ENCODE data around the gene USP37. TPM values are rescaled to one million over a fixed set of nuclear protein-coding genes. Genes with fewer than 3 reads are reported as not detected.

USP37 gene
- total RNA-seq, 1 experiment from 2014 or later = 23.5 TPM

DNA sequence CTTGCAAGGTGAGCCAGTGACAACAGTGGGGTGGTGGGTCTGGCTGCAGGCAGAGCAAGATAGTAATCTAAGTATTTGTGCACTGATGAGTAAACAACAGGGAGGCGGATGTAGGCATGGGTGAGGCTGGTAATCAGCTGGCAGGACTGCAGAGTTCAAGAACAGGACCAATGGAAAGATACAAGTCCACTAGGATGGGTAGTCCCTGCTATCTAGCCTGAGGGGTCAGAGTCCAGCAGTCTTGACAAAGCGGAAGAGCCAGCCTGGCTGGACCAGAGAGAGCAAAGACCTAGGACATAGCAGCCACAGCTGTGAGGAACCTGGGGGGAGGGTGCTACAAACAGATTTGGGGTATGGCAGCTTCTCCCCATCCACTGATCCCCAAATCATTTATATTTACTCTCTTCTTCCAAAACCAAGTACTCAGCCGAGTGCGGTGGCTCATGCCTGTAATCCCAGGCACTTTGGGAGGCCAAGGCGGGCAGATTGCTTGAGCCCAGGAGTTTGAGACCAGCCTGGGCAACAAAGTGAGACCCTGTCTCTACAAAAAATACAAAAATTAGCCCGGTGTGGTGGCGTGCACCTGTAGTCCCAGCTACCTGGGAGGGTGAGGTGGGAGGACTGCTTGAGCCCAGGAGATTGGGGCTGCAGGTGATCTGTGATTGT, 123.3 kb downstream of the USP37 start:
- H3K36me3 ChIP-seq (ENCODE audit: control insufficient read depth in 1 of 2, insufficient read depth in 2 of 2, low read length in 2 of 2) = no peaks in the 10 kb centered on the region
- no peaks in the 10 kb centered on the region for H3K79me2 ChIP-seq (ENCODE audit: insufficient read depth, low read length)
- CTCF ChIA-PET = interaction anchor here (1.0 kb wide), 1 partner anchor 22 kb away, joined by 3 read pairs; no protein-coding TSS in a partner anchor
- no peak for ATAC-seq
- no peaks in the 10 kb centered on the region for H3K9me3 ChIP-seq (ENCODE audit: control insufficient read depth in 1 of 2, insufficient read depth in 1 of 2, low read depth in 1 of 2, low read length in 2 of 2)
- RAD21 ChIA-PET (ENCODE audit: low non-redundant PET in 1 of 2, low total read pairs in 2 of 2, uncharacterized antibody in 2 of 2, unreplicated experiment in 2 of 2) = no interaction called here
- H3K9ac ChIP-seq (ENCODE audit: low read length) = no peak overlapping the region
- no peaks in the 10 kb centered on the region for H3K27me3 ChIP-seq (ENCODE audit: insufficient read depth, low read length)
- BruUV-seq (replicated peaks) = no TSS peak
- H3K4me2 ChIP-seq (ENCODE audit: low read length) = no peak overlapping the region
- POLR2A ChIA-PET = no interaction called here
- no peaks in the 10 kb centered on the region for H4K20me1 ChIP-seq (ENCODE audit: insufficient read depth)
- no peak overlapping the region for H3K27ac ChIP-seq (ENCODE audit: low read depth, low read length)
- no peak overlapping the region for H3K4me3 ChIP-seq (replicated peaks in 1 of 2; ENCODE audit: low read depth in 1 of 2, low read length in 2 of 2)
- TF ChIP-seq TCF7L2 (IDR thresholded peaks at IDR 0.05; ENCODE audit: borderline replicate concordance, extremely low read depth, insufficient read depth, insufficient read length) = no peak
- TF ChIP-seq, protein P1, sequence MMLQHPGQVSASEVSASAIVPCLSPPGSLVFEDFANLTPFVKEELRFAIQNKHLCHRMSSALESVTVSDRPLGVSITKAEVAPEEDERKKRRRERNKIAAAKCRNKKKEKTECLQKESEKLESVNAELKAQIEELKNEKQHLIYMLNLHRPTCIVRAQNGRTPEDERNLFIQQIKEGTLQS (IDR thresholded peaks at IDR 0.05) = no peak
- intact Hi-C loops (cut with micrococcal nuclease) = no loop called here
- no peak overlapping the region for H2AFZ ChIP-seq (ENCODE audit: low read depth, low read length, poor library complexity, severe bottlenecking)
- peaks cover 15% of the 10 kb centered on the region in 2 experiments for H3K4me1 ChIP-seq (ENCODE audit: control insufficient read depth in 1 of 2, insufficient read depth in 2 of 2, low read length in 2 of 2)
- no peaks in the 10 kb centered on the region for H3K9me2 ChIP-seq (ENCODE audit: insufficient read depth)
- DNase-seq (ENCODE audit: low read depth, low spot score) = no peak

DNA sequence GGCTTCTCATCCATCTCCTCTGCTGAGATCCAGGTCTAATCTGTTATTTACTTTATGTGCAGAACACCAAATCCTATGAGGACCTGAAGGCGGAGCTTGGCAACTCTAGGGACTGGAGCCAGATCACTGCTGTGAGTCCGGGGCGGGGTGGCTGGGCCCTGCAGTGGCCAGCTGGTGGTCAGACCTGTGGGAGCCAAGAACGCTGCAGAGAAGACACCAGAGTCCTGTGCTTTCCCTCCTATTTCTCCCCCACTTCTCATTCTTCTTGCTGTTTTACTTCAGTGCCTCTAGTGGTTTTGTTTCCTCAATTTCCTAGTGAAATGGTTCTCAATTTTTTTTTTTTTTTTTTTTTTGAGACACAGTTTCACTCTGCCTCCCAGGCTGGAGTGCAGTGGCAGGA, 129.6 kb downstream of the USP37 start:
- ATAC-seq (no peak), DNase-seq (ENCODE audit: low read depth, low spot score) (no peak)
- no peak overlapping the region for H3K4me2 ChIP-seq (ENCODE audit: low read length)
- no peak overlapping the region for H3K27ac ChIP-seq (ENCODE audit: low read depth, low read length)
- intact Hi-C loops (cut with micrococcal nuclease) = no loop called here
- H3K9me2 ChIP-seq (ENCODE audit: insufficient read depth) = no peaks in the 10 kb centered on the region
- ChIA-PET RAD21 (ENCODE audit: low non-redundant PET in 1 of 2, low total read pairs in 2 of 2, uncharacterized antibody in 2 of 2, unreplicated experiment in 2 of 2) (no interaction called here), POLR2A (no interaction called here), CTCF (no interaction called here)
- H3K36me3 ChIP-seq (ENCODE audit: control insufficient read depth in 1 of 2, insufficient read depth in 2 of 2, low read length in 2 of 2) = no peaks in the 10 kb centered on the region
- H3K4me1 ChIP-seq (ENCODE audit: control insufficient read depth in 1 of 2, insufficient read depth in 2 of 2, low read length in 2 of 2) = no peaks in the 10 kb centered on the region
- H3K27me3 ChIP-seq (ENCODE audit: insufficient read depth, low read length) = no peaks in the 10 kb centered on the region
- H2AFZ ChIP-seq (ENCODE audit: low read depth, low read length, poor library complexity, severe bottlenecking) = no peak overlapping the region
- no peaks in the 10 kb centered on the region for H4K20me1 ChIP-seq (ENCODE audit: insufficient read depth)
- no peak overlapping the region for H3K9ac ChIP-seq (ENCODE audit: low read length)
- H3K79me2 ChIP-seq (ENCODE audit: insufficient read depth, low read length) = no peaks in the 10 kb centered on the region
- no TSS peak for BruUV-seq (replicated peaks)
- TF ChIP-seq ZNF274 (IDR thresholded peaks at IDR 0.05; ENCODE audit: low read depth, low read length) = no peak
- no peak for TF ChIP-seq YY1 (IDR thresholded peaks at IDR 0.05; ENCODE audit: extremely low read depth, insufficient replicate concordance, low read depth, low read length)
- TF ChIP-seq CEBPB (IDR thresholded peaks at IDR 0.05; ENCODE audit: low read depth) = no peak
- TF ChIP-seq TCF7L2 (IDR thresholded peaks at IDR 0.05; ENCODE audit: borderline replicate concordance, extremely low read depth, insufficient read depth, insufficient read length) = no peak
- no peak for TF ChIP-seq CBX3 (IDR thresholded peaks at IDR 0.05; ENCODE audit: low read depth)
- no peak overlapping the region for H3K4me3 ChIP-seq (replicated peaks in 1 of 2; ENCODE audit: low read depth in 1 of 2, low read length in 2 of 2)
- H3K9me3 ChIP-seq (ENCODE audit: control insufficient read depth in 1 of 2, insufficient read depth in 1 of 2, low read depth in 1 of 2, low read length in 2 of 2) = no peaks in the 10 kb centered on the region

All from HCT116 (cell line).